ENCODE data around the gene SYNPR.

DNA sequence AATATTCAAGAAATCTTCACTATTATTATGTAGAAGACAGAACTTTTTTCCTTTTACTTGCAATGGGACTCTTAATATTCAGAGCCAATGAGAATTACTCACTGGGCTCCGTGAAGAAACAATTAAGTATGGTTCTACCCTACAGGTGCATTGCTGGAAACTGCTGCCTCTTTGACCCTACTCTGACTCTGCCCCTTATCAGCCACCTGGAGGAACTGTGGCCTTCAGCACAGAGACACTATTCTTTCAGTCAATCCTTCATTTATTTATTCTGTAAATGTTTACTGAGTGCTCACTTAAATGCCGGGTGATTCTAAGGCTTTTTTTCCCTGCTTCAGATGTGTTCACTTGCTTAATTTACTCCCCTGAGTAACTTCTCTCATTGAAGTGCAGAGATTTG, 163.2 kb downstream of the SYNPR start:
- TF ChIP-seq, protein P1, sequence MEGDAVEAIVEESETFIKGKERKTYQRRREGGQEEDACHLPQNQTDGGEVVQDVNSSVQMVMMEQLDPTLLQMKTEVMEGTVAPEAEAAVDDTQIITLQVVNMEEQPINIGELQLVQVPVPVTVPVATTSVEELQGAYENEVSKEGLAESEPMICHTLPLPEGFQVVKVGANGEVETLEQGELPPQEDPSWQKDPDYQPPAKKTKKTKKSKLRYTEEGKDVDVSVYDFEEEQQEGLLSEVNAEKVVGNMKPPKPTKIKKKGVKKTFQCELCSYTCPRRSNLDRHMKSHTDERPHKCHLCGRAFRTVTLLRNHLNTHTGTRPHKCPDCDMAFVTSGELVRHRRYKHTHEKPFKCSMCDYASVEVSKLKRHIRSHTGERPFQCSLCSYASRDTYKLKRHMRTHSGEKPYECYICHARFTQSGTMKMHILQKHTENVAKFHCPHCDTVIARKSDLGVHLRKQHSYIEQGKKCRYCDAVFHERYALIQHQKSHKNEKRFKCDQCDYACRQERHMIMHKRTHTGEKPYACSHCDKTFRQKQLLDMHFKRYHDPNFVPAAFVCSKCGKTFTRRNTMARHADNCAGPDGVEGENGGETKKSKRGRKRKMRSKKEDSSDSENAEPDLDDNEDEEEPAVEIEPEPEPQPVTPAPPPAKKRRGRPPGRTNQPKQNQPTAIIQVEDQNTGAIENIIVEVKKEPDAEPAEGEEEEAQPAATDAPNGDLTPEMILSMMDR (IDR thresholded peaks at IDR 0.05): no peak
- no peak for TF ChIP-seq POLR2A (IDR thresholded peaks at IDR 0.05)

All from right lobe of liver (tissue), 4 donors.